H1 (cell line): Measurements from ENCODE around the gene GGA1. TPM values are rescaled to one million over a fixed set of nuclear protein-coding genes. Genes with fewer than 3 reads are reported as not detected.

Experiments used
- CTCF ChIA-PET: fragments of 300-600 bp; sonication (Branson Sonifier 250); formaldehyde crosslinking; loops from one replicate; lab custom pipeline; 2021; ENCODE audit not compliant: partially characterized antibody; lab: Charles Lee
- POLR2A ChIA-PET: fragments of 300-600 bp; sonication (Branson Sonifier 250); formaldehyde crosslinking; loops from one replicate; lab custom pipeline; 2021; ENCODE audit warnings: inconsistent platforms; ENCODE audit not compliant: partially characterized antibody; lab: Charles Lee
- DNase-seq, 2 experiments: peaks; one replicate each; pipeline versions ENCODE4 v3.0.0 to v3.0.0-alpha.2; 2010 to 2022; ENCODE audit warnings: low spot score in 2 of 2, low read depth in 1 of 2, mixed read lengths in 1 of 2
- FAIRE-seq: peaks from 2 replicates; lab custom pipeline; 2011; peaks lifted over from hg19 to GRCh38; lab: Jason Lieb, UNC
- H2AFZ ChIP-seq: 2 replicates; pipeline ENCODE4 v1.8.1; 2012; ENCODE audit warnings: low read length, inconsistent platforms
- H2AK5ac ChIP-seq: 2 replicates; pipeline ENCODE4 v1.6.1; 2013; ENCODE audit warnings: low read depth, low read length
- H2BK120ac ChIP-seq: replicated peaks from 2 replicates; pipeline ENCODE3; 2013; ENCODE audit warnings: low read depth, low read length, inconsistent platforms
- H2BK12ac ChIP-seq: 2 replicates; pipeline ENCODE4 v1.6.1; 2013; ENCODE audit warnings: low read depth, low read length
- H2BK15ac ChIP-seq: 2 replicates; pipeline ENCODE4 v1.6.1; 2013; ENCODE audit warnings: low read length
- H2BK20ac ChIP-seq: 2 replicates; pipeline ENCODE4 v1.6.1; 2013; ENCODE audit warnings: low read length
- H2BK5ac ChIP-seq: 2 replicates; pipeline ENCODE4 v1.6.1; 2013; ENCODE audit warnings: low read depth, low read length
- H3K14ac ChIP-seq: 2 replicates; pipeline ENCODE4 v1.6.1; 2013; ENCODE audit warnings: inconsistent platforms; ENCODE audit not compliant: insufficient read length
- H3K18ac ChIP-seq: 2 replicates; pipeline ENCODE4 v1.6.1; 2013; ENCODE audit warnings: low read length; ENCODE audit errors: extremely low read depth
- H3K23ac ChIP-seq: 2 replicates; pipeline ENCODE4 v1.6.1; 2013; ENCODE audit warnings: inconsistent platforms; ENCODE audit not compliant: insufficient read length
- H3K23me2 ChIP-seq: 2 replicates; pipeline ENCODE4 v1.6.1; 2013; ENCODE audit warnings: low read depth, low read length
- H3K27ac ChIP-seq: 2 replicates; pipeline ENCODE4 v1.6.1; 2011; ENCODE audit warnings: low read depth, low read length, inconsistent platforms
- H3K27me3 ChIP-seq, 4 experiments: replicated peaks in 1 of 4; 1 replicate in 1 of 4; 2 replicates in 3 of 4; pipeline versions ENCODE4 v1.6.1 to v1.8.1; 2011 to 2013; ENCODE audit warnings: low read length in 3 of 4, mild to moderate bottlenecking in 3 of 4, inconsistent platforms in 2 of 4, mixed read lengths in 2 of 4, moderate library complexity in 1 of 4; ENCODE audit not compliant: control insufficient read depth in 3 of 4, insufficient read depth in 3 of 4; ENCODE audit errors: extremely low read depth in 1 of 4
- H3K36me3 ChIP-seq, 4 experiments: 2 replicates each; pipeline versions ENCODE4 v1.6.1 to v1.8.1; 2011 to 2013; ENCODE audit warnings: mild to moderate bottlenecking in 4 of 4, low read length in 3 of 4, moderate library complexity in 2 of 4, control low read depth in 1 of 4, inconsistent platforms in 1 of 4; ENCODE audit not compliant: insufficient read depth in 4 of 4, control insufficient read depth in 2 of 4
- H3K4ac ChIP-seq: replicated peaks from 2 replicates; pipeline ENCODE3; 2013; ENCODE audit warnings: low read length, low read depth, mixed read lengths, inconsistent platforms; ENCODE audit not compliant: insufficient read length
- H3K4me1 ChIP-seq, 4 experiments: replicated peaks in 1 of 4; 1 replicate in 1 of 4; 2 replicates in 3 of 4; pipeline versions ENCODE4 v1.6.1 to v1.8.1; 2011 to 2013; ENCODE audit warnings: low read length in 3 of 4, inconsistent platforms in 2 of 4, mixed read lengths in 1 of 4; ENCODE audit not compliant: insufficient read depth in 4 of 4, control insufficient read depth in 3 of 4
- H3K4me2 ChIP-seq, 2 experiments: 2 replicates each; pipeline versions ENCODE4 v1.6.1 to v1.8.1; 2011 to 2013; ENCODE audit warnings: low read depth in 2 of 2, low read length in 2 of 2, control low read depth in 1 of 2, inconsistent platforms in 1 of 2, mild to moderate bottlenecking in 1 of 2; ENCODE audit not compliant: insufficient read depth in 1 of 2
- H3K4me3 ChIP-seq, 4 experiments: fragments of 200-600, 300-600 bp in 1 of 4; sonication (generic), shearing (Covaris generic), sonication (Bioruptor Twin) in 1 of 4; 2 replicates each; pipeline versions ENCODE4 v1.5.1 to v1.8.1; 2011 to 2016; ENCODE audit warnings: low read length in 4 of 4, low read depth in 3 of 4, control low read depth in 2 of 4, inconsistent platforms in 2 of 4, mild to moderate bottlenecking in 2 of 4, mixed read lengths in 1 of 4, moderate library complexity in 1 of 4; ENCODE audit not compliant: insufficient read depth in 2 of 4; ENCODE audit errors: extremely low read depth in 1 of 4
- H3K56ac ChIP-seq: replicated peaks from 2 replicates; pipeline ENCODE3; 2013; ENCODE audit warnings: low read depth, mild to moderate bottlenecking, mixed read lengths, low read length, inconsistent platforms; ENCODE audit not compliant: insufficient read length
- H3K79me1 ChIP-seq: 2 replicates; pipeline ENCODE4 v1.6.1; 2013; ENCODE audit warnings: low read depth, low read length, control low read depth
- H3K79me2 ChIP-seq, 2 experiments: 2 replicates each; pipeline versions ENCODE4 v1.6.1 to v1.8.1; 2012 to 2013; ENCODE audit warnings: low read length in 2 of 2, mild to moderate bottlenecking in 2 of 2, inconsistent platforms in 1 of 2; ENCODE audit not compliant: insufficient read depth in 2 of 2, control insufficient read depth in 1 of 2
- H3K9ac ChIP-seq, 4 experiments: replicated peaks in 1 of 4; 1 replicate in 1 of 4; 2 replicates in 3 of 4; pipeline versions ENCODE4 v1.6.1 to v1.8.1; 2011 to 2013; ENCODE audit warnings: low read depth in 3 of 4, low read length in 3 of 4, control low read depth in 2 of 4, mild to moderate bottlenecking in 2 of 4, moderate library complexity in 2 of 4, inconsistent platforms in 1 of 4; ENCODE audit errors: extremely low read depth in 1 of 4
- H3K9me3 ChIP-seq, 2 experiments: 2 replicates each; pipeline versions ENCODE4 v1.6.1 to v1.8.1; 2012 to 2013; ENCODE audit warnings: mild to moderate bottlenecking in 2 of 2, moderate library complexity in 2 of 2, control low read depth in 1 of 2, inconsistent platforms in 1 of 2, low read depth in 1 of 2, low read length in 1 of 2, mixed read lengths in 1 of 2; ENCODE audit not compliant: insufficient read depth in 2 of 2
- H4K20me1 ChIP-seq, 2 experiments: replicated peaks in 1 of 2; 2 replicates each; pipeline versions ENCODE3 to v1.8.1; 2011 to 2013; ENCODE audit warnings: inconsistent platforms in 2 of 2, low read length in 2 of 2, mild to moderate bottlenecking in 1 of 2; ENCODE audit not compliant: insufficient read depth in 2 of 2, control insufficient read depth in 1 of 2
- H4K5ac ChIP-seq: 2 replicates; pipeline ENCODE4 v1.6.1; 2013; ENCODE audit warnings: low read length, low read depth, mixed read lengths, inconsistent platforms; ENCODE audit not compliant: insufficient read length
- H4K8ac ChIP-seq: 2 replicates; pipeline ENCODE4 v1.8.0; 2013; ENCODE audit warnings: mild to moderate bottlenecking, moderate library complexity, low read length, inconsistent platforms; ENCODE audit not compliant: insufficient read depth; ENCODE audit errors: extremely low read depth
- H4K91ac ChIP-seq: replicated peaks from 2 replicates; pipeline ENCODE3; 2013; ENCODE audit warnings: low read length, mixed read lengths, inconsistent platforms; ENCODE audit not compliant: insufficient read length
- CTCF ChIP-seq, 3 experiments: IDR thresholded peaks; 1 replicate in 2 of 3; 2 replicates in 1 of 3; pipeline versions ENCODE4 v1.5.1 to v1.6.1; 2011; ENCODE audit warnings: low read length in 3 of 3, mild to moderate bottlenecking in 3 of 3, inconsistent platforms in 2 of 3, low read depth in 1 of 3, moderate library complexity in 1 of 3; ENCODE audit not compliant: insufficient read depth in 1 of 3; ENCODE audit errors: control extremely low read depth in 1 of 3
- E2F6 ChIP-seq: IDR thresholded peaks from 2 replicates; pipeline ENCODE4 v1.6.1; 2012; ENCODE audit warnings: inconsistent platforms
- NANOG ChIP-seq: IDR thresholded peaks from 2 replicates; pipeline ENCODE4 v1.6.1; 2011; ENCODE audit warnings: low read length, low read depth, mild to moderate bottlenecking, inconsistent platforms; ENCODE audit not compliant: insufficient read depth, poor library complexity, severe bottlenecking
- PHF8 ChIP-seq: fragments of 200-600 bp; sonication (generic); conservative IDR thresholded peaks from 2 replicates; pipeline ENCODE4 v1.7.1; 2012; ENCODE audit warnings: low read depth, mild to moderate bottlenecking, inconsistent platforms, low read length, moderate library complexity
- RBBP5 ChIP-seq: IDR thresholded peaks from 2 replicates; pipeline ENCODE4 v1.7.1; 2012; ENCODE audit warnings: low read depth, mild to moderate bottlenecking, inconsistent platforms, low read length, moderate library complexity, borderline replicate concordance
- WGBS, 2 experiments: shearing (Covaris generic) in 1 of 2; methylation state at CpG; one replicate each; pipeline versions ENCODE4 v1.1.6 to v1.1.7; 2013 to 2015; ENCODE audit warnings: low lambda C conversion rate in 2 of 2, mixed read lengths in 2 of 2, inconsistent platforms in 1 of 2, low coverage in 1 of 2, missing lambda C conversion rate in 1 of 2; ENCODE audit not compliant: insufficient replicate concordance in 2 of 2, insufficient coverage in 1 of 2, insufficient read length in 1 of 2; ENCODE audit errors: extremely low coverage in 1 of 2, missing lambda C conversion rate in 1 of 2; 5-methylcytosine and 5-hydroxymethylcytosine counted together
- polyA plus RNA-seq, 7 experiments: library from polyadenylated mRNA; depleted of rRNA in 3 of 7; stranded (reverse) in 5 of 7; unstranded in 2 of 7; fragments of >200 nt in 5 of 7; fragments of 200-250 nt in 2 of 7; gene quantifications; 1 replicate in 5 of 7; 2 replicates in 1 of 7; 4 replicates in 1 of 7; pipeline versions ENCODE4 v1.2.1 to v1.2.3, GENCODE V29; 2011 to 2013; ENCODE audit warnings: missing spikeins in 2 of 7, mixed read lengths in 2 of 7
- total RNA-seq: library from RNA; stranded (reverse); fragmentation: NEBNext Ultra II Directional; extraction: Animal tissue kit (Norgen Biotek cat#: 25700); gene quantifications from 2 replicates; pipeline ENCODE4 v1.2.1, GENCODE V29; 2021

GGA1 gene
- total and polyA plus RNA-seq, 2 of the 8 experiments (the other 6 are each of a cell fraction or from before 2014, with no cell fraction given), result 49.3 to 57.2 TPM

- peak overlapping the region; percentile 44 to 74 (median 70) for H3K9ac ChIP-seq
- ChIA-PET CTCF (interaction anchor here (0.8 to 4.5 kb wide), 10 partner anchors 9 to 48 kb away, joined by 3 to 35 read pairs (median 5); partner anchors contain the start of gene SH3BP1), POLR2A (interaction anchor here (0.9 to 7.8 kb wide), 19 partner anchors 9 to 194 kb away, joined by 3 to 63 read pairs (median 5); partner anchors contain the start of genes LGALS1, LGALS2, NOL12 and TRIOBP)
- no peak overlapping the region; the same call in 1 of the 2 replicates for H3K27ac ChIP-seq
- no peaks in the 10 kb centered on the region for H4K20me1 ChIP-seq
- peak overlapping the region; percentile 32 for H3K56ac ChIP-seq
- FAIRE-seq, result no peak
- H3K23ac ChIP-seq, result no peak overlapping the region
- H3K4me2 ChIP-seq, result peak overlapping the region; percentile 54 to 86
- H3K79me2 ChIP-seq, result peaks cover 0 to 11% of the 10 kb centered on the region in 2 experiments; a peak in 1 of 4 replicates
- no peak for DNase-seq
- no peak overlapping the region for H3K14ac ChIP-seq
- H3K4me3 ChIP-seq, result peak overlapping the region; percentile 69 to 91 (median 82)
- H3K27me3 ChIP-seq, result no peaks in the 10 kb centered on the region
- H2BK20ac ChIP-seq, result no peak overlapping the region
- peak overlapping the region; percentile 34 for H4K91ac ChIP-seq
- H2BK120ac ChIP-seq, result no peak overlapping the region
- H2AFZ ChIP-seq, result peak overlapping the region; percentile 26; the same call in 1 of the 2 replicates
- H4K5ac ChIP-seq, result peak overlapping the region; percentile 73
- H2BK5ac ChIP-seq, result peak overlapping the region; percentile 35; the same call in 1 of the 2 replicates
- H2AK5ac ChIP-seq, result no peak overlapping the region
- no peak overlapping the region for H3K4ac ChIP-seq
- peak overlapping the region; percentile 43; the same call in 1 of the 2 replicates for H4K8ac ChIP-seq
- 34% methylated on average over 26 of the region's 26 CpGs; no CpG with 5 or more reads in 1 of the 2 experiments for WGBS, 2 experiments
- no peaks in the 10 kb centered on the region for H3K9me3 ChIP-seq
- 0 out of 2 replicates have a peak, but pooled peaks cover 7% of the 10 kb centered on the region for H3K79me1 ChIP-seq
- H2BK15ac ChIP-seq, result no peak overlapping the region
- H3K18ac ChIP-seq, result peak overlapping the region; percentile 60; the same call in 1 of the 2 replicates
- 0 out of 2 replicates have a peak overlapping the region, but pooled peaks have one; percentile 17 for H2BK12ac ChIP-seq
- peaks cover 0 to 8% (median 6%) of the 10 kb centered on the region in 4 experiments; a peak in 6 of 7 replicates for H3K4me1 ChIP-seq
- H3K36me3 ChIP-seq, result peaks cover 0 to 2% (median under 1%) of the 10 kb centered on the region in 4 experiments; a peak in 3 of 8 replicates
- H3K23me2 ChIP-seq, result peaks cover 13% of the 10 kb centered on the region
- TF ChIP-seq CTCF (IDR thresholded peaks at IDR 0.05; ENCODE audit: control extremely low read depth in 1 of 3, insufficient read depth in 1 of 3, low read depth in 1 of 3, low read length in 3 of 3), result no peak
- no peak for TF ChIP-seq E2F6
- no peak for TF ChIP-seq PHF8
- TF ChIP-seq RBBP5, result no peak
- TF ChIP-seq NANOG, result no peak
Observed at GRCh38 chr22:37609240-37610152, 862 bp downstream of the GGA1 start.
